Upper lobe of left lung (tissue), 4 donors: ENCODE measurements around the gene MECP2.

ENCODE experiments used
- EP300 ChIP-seq, 4 donors: sonication (generic); formaldehyde crosslinking; IDR thresholded peaks; one replicate each; pipeline ENCODE4 v1.5.1; 2017; ENCODE audit warnings: antibody characterized with exemption in 4 of 4, control low read depth in 2 of 4
- POLR2A ChIP-seq, 4 donors: fragments of 450-650 bp; IDR thresholded peaks; one replicate each; pipeline ENCODE4 v1.5.1; 2016 to 2017; ENCODE audit warnings: antibody characterized with exemption in 4 of 4, mild to moderate bottlenecking in 2 of 4
- POLR2AphosphoS5 ChIP-seq, 2 donors: sonication (generic); formaldehyde crosslinking; IDR thresholded peaks; one replicate each; pipeline ENCODE4 v1.5.1; 2017; ENCODE audit warnings: antibody characterized with exemption in 2 of 2
- TF ChIP-seq, protein P1 (sequence below), 6 experiments: fragments of 450-650 bp in 4 of 6; fragments of 200-600 bp in 2 of 6; sonication (generic) in 2 of 6; IDR thresholded peaks; one replicate each; pipeline ENCODE4 v1.5.1; 2016 to 2019; ENCODE audit warnings: antibody characterized with exemption in 6 of 6

DNA sequence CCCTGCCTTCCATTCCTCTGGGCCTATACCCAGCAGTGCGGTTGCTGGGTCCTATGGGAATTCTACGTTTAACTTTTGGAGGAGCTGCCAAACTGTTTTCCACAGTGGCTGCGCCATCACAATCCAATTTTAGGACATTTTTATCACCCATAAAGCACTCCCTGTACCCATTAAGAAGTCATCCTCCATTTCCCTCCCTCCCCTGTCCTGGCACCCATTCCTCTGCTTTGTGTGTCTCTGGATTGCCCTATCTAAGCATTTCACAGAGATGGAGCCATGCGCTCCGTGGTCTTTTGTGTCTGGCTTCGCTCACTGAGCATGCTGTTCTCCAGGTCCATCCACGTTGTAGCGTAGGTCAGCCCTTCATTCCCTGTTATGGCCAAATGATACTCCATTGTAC lies 44.9 kb upstream of the MECP2 start:
- TF ChIP-seq POLR2A (IDR thresholded peaks at IDR 0.05) (no peak), POLR2AphosphoS5 (IDR thresholded peaks at IDR 0.05) (no peak), EP300 (IDR thresholded peaks at IDR 0.05) (no peak)
- TF ChIP-seq, protein P1, sequence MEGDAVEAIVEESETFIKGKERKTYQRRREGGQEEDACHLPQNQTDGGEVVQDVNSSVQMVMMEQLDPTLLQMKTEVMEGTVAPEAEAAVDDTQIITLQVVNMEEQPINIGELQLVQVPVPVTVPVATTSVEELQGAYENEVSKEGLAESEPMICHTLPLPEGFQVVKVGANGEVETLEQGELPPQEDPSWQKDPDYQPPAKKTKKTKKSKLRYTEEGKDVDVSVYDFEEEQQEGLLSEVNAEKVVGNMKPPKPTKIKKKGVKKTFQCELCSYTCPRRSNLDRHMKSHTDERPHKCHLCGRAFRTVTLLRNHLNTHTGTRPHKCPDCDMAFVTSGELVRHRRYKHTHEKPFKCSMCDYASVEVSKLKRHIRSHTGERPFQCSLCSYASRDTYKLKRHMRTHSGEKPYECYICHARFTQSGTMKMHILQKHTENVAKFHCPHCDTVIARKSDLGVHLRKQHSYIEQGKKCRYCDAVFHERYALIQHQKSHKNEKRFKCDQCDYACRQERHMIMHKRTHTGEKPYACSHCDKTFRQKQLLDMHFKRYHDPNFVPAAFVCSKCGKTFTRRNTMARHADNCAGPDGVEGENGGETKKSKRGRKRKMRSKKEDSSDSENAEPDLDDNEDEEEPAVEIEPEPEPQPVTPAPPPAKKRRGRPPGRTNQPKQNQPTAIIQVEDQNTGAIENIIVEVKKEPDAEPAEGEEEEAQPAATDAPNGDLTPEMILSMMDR (IDR thresholded peaks at IDR 0.05) = no peak
